Spleen (tissue), 11 donors: ENCODE results near the gene ALG11. TPM values are rescaled to one million over a fixed set of nuclear protein-coding genes. Genes with fewer than 3 reads are reported as not detected.

Experiments
- DNase-seq: peaks from one replicate; pipeline ENCODE4 v3.0.0-alpha.2; 2020
- H3K27ac ChIP-seq, 8 donors: fragments of 200-600 bp; sonication (generic) in 7 of 8; 1 replicate in 4 of 8; 2 replicates in 4 of 8; pipeline versions ENCODE4 v1.5.0 to v1.8.0; 2016 to 2021; ENCODE audit warnings: inconsistent platforms in 4 of 8, mild to moderate bottlenecking in 4 of 8, moderate library complexity in 1 of 8
- H3K27me3 ChIP-seq, 7 donors: fragments of 200-600 bp; sonication (generic) in 6 of 7; replicated peaks in 1 of 7; 1 replicate in 4 of 7; 2 replicates in 3 of 7; pipeline versions ENCODE4 v1.5.0 to v1.8.0; 2016 to 2021; ENCODE audit warnings: inconsistent platforms in 3 of 7, mild to moderate bottlenecking in 1 of 7
- H3K36me3 ChIP-seq, 6 donors: fragments of 200-600 bp; sonication (generic) in 5 of 6; 1 replicate in 4 of 6; 2 replicates in 2 of 6; pipeline versions ENCODE4 v1.5.0 to v1.8.0; 2016 to 2021; ENCODE audit warnings: inconsistent platforms in 2 of 6
- H3K4me1 ChIP-seq, 6 donors: fragments of 200-600 bp; sonication (generic) in 5 of 6; 1 replicate in 3 of 6; 2 replicates in 3 of 6; pipeline versions ENCODE4 v1.5.0 to v1.8.0; 2016 to 2021; ENCODE audit warnings: inconsistent platforms in 3 of 6
- H3K4me3 ChIP-seq, 8 donors: fragments of 200-600 bp; sonication (generic) in 7 of 8; 1 replicate in 4 of 8; 2 replicates in 4 of 8; pipeline versions ENCODE4 v1.5.0 to v1.8.0; 2016 to 2021; ENCODE audit warnings: inconsistent platforms in 4 of 8, mild to moderate bottlenecking in 4 of 8, moderate library complexity in 2 of 8
- H3K9me3 ChIP-seq, 8 donors: fragments of 200-600 bp; sonication (generic) in 7 of 8; 1 replicate in 4 of 8; 2 replicates in 4 of 8; pipeline versions ENCODE4 v1.5.0 to v1.8.0; 2016 to 2021; ENCODE audit warnings: inconsistent platforms in 4 of 8
- POLR2A ChIP-seq, 3 donors: fragments of 450-650 bp; IDR thresholded peaks; one replicate each; pipeline ENCODE4 v1.5.1; 2017; ENCODE audit warnings: antibody characterized with exemption in 3 of 3, mild to moderate bottlenecking in 1 of 3
- POLR2AphosphoS5 ChIP-seq, 3 donors: sonication (generic); formaldehyde crosslinking; IDR thresholded peaks; one replicate each; pipeline ENCODE4 v1.5.1; 2017; ENCODE audit warnings: antibody characterized with exemption in 3 of 3
- WGBS, 5 donors: extraction: QIAGEN DNeasy Blood & Tissue Kit in 3 of 5; methylation state at CpG; one replicate each; pipeline versions ENCODE4 v1.1.5 to v1.1.7; 2013 to 2018; 5-methylcytosine and 5-hydroxymethylcytosine counted together
- intact Hi-C: fragments of 100-400 bp; cut with DNase I; formaldehyde crosslinking; loops from one replicate; pipeline ENCODE4 v1.15.0; 2023; ENCODE audit warnings: low total_unique reads
- polyA plus RNA-seq, 3 donors: library from polyadenylated mRNA; stranded (reverse); fragments of 200-250 nt; gene quantifications; one replicate each; pipeline ENCODE4 v1.2.1, GENCODE V29; 2013
- total RNA-seq, 7 donors: library from RNA; depleted of rRNA in 3 of 7; stranded (reverse); fragments of >200 nt in 3 of 7; fragmentation: NEBNext Ultra II Directional in 4 of 7; extraction: Animal tissue kit (Norgen Biotek cat#: 25700) in 4 of 7; gene quantifications; one replicate each; pipeline versions ENCODE4 v1.1.0 to v1.2.1, GENCODE V29; 2016 to 2021
- TF ChIP-seq, protein P1 (sequence below), 11 experiments: fragments of 200-600 bp in 7 of 11; fragments of 450-650 bp in 4 of 11; sonication (generic) in 4 of 11; IDR thresholded peaks in 8 of 11; conservative IDR thresholded peaks in 3 of 11; 1 replicate in 7 of 11; 2 replicates in 4 of 11; pipeline versions ENCODE4 v1.4.0 to v1.8.0; 2016 to 2021; ENCODE audit warnings: antibody characterized with exemption in 11 of 11, inconsistent platforms in 4 of 11, mild to moderate bottlenecking in 1 of 11
- donor health status: healthy with polysubstance abuse.
- donor health status: DM: no; HTN: no; CAD: no; lungs with moderate emphysema.
- donor health status: DM: no; HTN: no; CAD: no.
- donor health status: Bipolar disorder and iron deficiency.
- donor health status: healthy.
- donor health status: DM: no; HTN: no; CAD: no.
- donor health status: DM: yes; HTN: yes; CAD: no.

Gene ALG11
- total and polyA plus RNA-seq, 10 donors, result 3.0 to 32.2 (median 27.6) TPM

DNA sequence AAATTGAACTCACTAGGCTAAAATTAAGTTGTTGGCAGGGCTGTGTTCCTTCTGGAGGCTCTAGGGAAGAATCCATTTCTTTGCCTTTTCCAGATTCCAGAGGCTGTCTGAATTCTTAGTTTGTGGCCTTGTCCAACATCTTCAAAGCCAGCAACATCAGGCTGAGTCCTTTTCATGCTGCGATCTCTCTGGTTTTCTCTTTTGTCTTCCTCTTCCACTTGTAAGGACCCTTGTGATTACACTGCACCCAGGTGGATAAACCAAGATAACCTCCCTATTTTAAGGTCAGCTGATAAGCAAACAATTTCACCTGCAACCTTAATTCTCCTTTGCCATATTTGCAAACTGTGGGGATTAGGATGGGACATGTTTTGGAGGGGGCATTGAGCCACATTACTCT lies 23.8 kb downstream of the ALG11 start:
- H3K27ac ChIP-seq, result no peak overlapping the region
- no peaks in the 10 kb centered on the region for H3K4me1 ChIP-seq
- DNase-seq, result no peak
- no peaks in the 10 kb centered on the region for H3K27me3 ChIP-seq
- H3K4me3 ChIP-seq, result no peak overlapping the region
- no peaks in the 10 kb centered on the region for H3K36me3 ChIP-seq
- peaks cover 0 to under 1% (median 0%) of the 10 kb centered on the region in 8 donors for H3K9me3 ChIP-seq
- TF ChIP-seq POLR2A (IDR thresholded peaks at IDR 0.05) (no peak), POLR2AphosphoS5 (IDR thresholded peaks at IDR 0.05) (no peak)
- TF ChIP-seq, protein P1, sequence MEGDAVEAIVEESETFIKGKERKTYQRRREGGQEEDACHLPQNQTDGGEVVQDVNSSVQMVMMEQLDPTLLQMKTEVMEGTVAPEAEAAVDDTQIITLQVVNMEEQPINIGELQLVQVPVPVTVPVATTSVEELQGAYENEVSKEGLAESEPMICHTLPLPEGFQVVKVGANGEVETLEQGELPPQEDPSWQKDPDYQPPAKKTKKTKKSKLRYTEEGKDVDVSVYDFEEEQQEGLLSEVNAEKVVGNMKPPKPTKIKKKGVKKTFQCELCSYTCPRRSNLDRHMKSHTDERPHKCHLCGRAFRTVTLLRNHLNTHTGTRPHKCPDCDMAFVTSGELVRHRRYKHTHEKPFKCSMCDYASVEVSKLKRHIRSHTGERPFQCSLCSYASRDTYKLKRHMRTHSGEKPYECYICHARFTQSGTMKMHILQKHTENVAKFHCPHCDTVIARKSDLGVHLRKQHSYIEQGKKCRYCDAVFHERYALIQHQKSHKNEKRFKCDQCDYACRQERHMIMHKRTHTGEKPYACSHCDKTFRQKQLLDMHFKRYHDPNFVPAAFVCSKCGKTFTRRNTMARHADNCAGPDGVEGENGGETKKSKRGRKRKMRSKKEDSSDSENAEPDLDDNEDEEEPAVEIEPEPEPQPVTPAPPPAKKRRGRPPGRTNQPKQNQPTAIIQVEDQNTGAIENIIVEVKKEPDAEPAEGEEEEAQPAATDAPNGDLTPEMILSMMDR (IDR thresholded peaks at IDR 0.05 in 8 of 11, conservative IDR thresholded peaks at IDR 0.05 in 3 of 11), result no peak
- WGBS, 5 donors, result 87 to 97% (median 94%) methylated on average over 1 of the region's 1 CpG
- intact Hi-C loops, result no loop called here

DNA sequence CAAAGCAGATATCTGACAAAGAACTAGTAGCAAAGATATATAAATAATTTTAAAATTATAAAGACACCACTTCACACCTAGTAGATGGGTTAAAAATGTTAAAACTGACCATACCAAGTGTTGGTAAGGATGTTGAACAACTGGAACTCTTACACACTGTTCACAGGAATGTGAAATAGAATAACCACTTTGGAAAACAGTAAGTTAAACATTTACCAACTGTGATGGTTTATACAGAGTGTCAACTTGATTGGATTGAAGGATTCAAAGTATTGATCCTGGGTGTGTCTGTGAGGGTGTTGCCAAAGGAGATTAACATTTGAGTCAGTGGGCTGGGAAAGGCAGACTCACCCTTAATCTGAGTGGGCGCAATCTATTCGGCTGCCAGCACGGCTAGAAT lies 31.5 kb downstream of the ALG11 start:
- WGBS, 5 donors, result 74 to 100% (median 98%) methylated on average over 3 of the region's 3 CpGs
- DNase-seq, result no peak
- intact Hi-C loops, result no loop called here

DNA sequence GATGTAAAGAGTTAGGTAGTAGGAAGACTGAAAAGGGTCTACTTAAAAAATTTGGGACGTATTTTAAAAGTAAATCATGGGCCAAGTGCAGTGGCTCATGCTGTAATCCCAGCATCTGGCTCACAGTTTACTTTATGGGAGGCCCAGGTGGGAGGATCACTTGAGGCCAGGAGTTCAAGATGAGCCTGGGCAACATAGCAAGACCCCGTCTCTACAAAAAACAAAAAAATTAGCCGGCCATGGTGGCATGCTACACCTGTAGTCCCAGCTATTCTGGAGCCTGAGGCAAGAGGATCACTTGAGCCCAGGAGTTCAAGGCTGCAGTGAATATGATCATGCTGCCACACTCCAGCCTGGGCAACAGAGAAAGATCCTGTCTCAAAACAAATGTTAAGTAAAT lies 35.3 kb downstream of the ALG11 start:
- H3K27ac ChIP-seq, result no peak overlapping the region
- intact Hi-C loops, result no loop called here
- H3K27me3 ChIP-seq, result no peaks in the 10 kb centered on the region
- H3K9me3 ChIP-seq, result peaks cover 0 to 7% (median under 1%) of the 10 kb centered on the region in 8 donors
- no peak for DNase-seq
- H3K4me1 ChIP-seq, result no peaks in the 10 kb centered on the region
- no peaks in the 10 kb centered on the region for H3K36me3 ChIP-seq
- H3K4me3 ChIP-seq, result no peak overlapping the region
- TF ChIP-seq POLR2AphosphoS5 (IDR thresholded peaks at IDR 0.05) (no peak), POLR2A (IDR thresholded peaks at IDR 0.05) (no peak)
- TF ChIP-seq, protein P1 (IDR thresholded peaks at IDR 0.05 in 8 of 11, conservative IDR thresholded peaks at IDR 0.05 in 3 of 11), result no peak
- WGBS, 5 donors, result 92 to 100% (median 97%) methylated on average over 3 of the region's 3 CpGs

More for the DNA sequence above, 31.5 kb downstream of the ALG11 start:
- H3K4me1 ChIP-seq, result no peaks in the 10 kb centered on the region
- no peak overlapping the region for H3K4me3 ChIP-seq
- H3K9me3 ChIP-seq, result peaks cover 0 to 17% (median 12%) of the 10 kb centered on the region in 8 donors
- H3K27me3 ChIP-seq, result no peaks in the 10 kb centered on the region
- TF ChIP-seq POLR2A (IDR thresholded peaks at IDR 0.05) (no peak), POLR2AphosphoS5 (IDR thresholded peaks at IDR 0.05) (no peak)
- TF ChIP-seq, protein P1 (IDR thresholded peaks at IDR 0.05 in 8 of 11, conservative IDR thresholded peaks at IDR 0.05 in 3 of 11), result no peak
- H3K27ac ChIP-seq, result no peak overlapping the region
- H3K36me3 ChIP-seq, result no peaks in the 10 kb centered on the region

DNA sequence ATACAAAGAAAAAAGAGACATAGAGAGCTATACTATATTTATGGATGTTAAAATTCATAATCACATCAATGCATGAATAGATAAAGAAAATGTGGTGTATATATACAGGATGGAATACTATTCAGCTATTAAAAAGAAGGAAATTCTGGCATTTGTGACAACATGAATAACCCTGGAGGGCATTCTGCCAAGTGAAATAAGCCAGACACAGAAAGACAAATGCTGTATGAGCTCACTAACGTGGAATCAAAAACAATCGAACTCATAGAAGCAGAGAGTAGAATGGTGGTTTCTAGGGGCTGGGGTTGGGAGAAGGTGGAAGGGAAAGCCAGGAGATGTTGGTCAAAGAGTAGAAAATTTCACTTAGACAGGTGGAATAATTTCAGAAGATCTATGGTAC lies 36.3 kb downstream of the ALG11 start:
- H3K4me1 ChIP-seq, result no peaks in the 10 kb centered on the region
- H3K27ac ChIP-seq, result no peak overlapping the region
- no peaks in the 10 kb centered on the region for H3K27me3 ChIP-seq
- intact Hi-C loops, result no loop called here
- DNase-seq, result no peak
- no peaks in the 10 kb centered on the region for H3K36me3 ChIP-seq
- WGBS, 5 donors, result 89 to 94% (median 92%) methylated on average over 2 of the region's 2 CpGs
- H3K4me3 ChIP-seq, result no peak overlapping the region
- H3K9me3 ChIP-seq, result peaks cover 0 to 7% (median 0%) of the 10 kb centered on the region in 8 donors
- TF ChIP-seq POLR2A (IDR thresholded peaks at IDR 0.05), result no peak

DNA sequence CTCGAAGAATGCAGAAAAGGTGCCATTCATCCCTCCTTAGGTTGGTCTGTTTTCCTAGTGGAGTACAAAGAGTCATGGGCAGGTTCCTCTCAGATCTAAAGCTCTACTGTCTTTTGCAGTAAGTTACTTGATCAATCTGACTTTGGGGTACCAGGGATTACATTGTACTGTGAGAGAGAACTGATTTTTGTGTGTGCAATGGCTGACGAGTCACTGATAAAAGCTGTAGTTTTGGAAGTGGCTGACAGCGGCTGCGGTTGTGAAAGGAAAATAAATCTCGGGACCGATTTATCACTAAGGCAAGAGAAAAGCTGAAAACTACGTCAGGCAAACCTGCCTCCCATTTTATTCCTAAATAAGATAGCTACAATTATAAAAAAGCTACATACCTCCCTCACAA lies 39.2 kb downstream of the ALG11 start:
- peaks cover 0 to 10% (median 2%) of the 10 kb centered on the region in 8 donors for H3K9me3 ChIP-seq
- no peaks in the 10 kb centered on the region for H3K36me3 ChIP-seq
- H3K27ac ChIP-seq, result no peak overlapping the region
- DNase-seq, result no peak
- WGBS, 5 donors, result 73 to 90% (median 83%) methylated on average over 7 of the region's 7 CpGs
- TF ChIP-seq POLR2A (IDR thresholded peaks at IDR 0.05) (no peak), POLR2AphosphoS5 (IDR thresholded peaks at IDR 0.05) (no peak)
- TF ChIP-seq, protein P1 (IDR thresholded peaks at IDR 0.05 in 8 of 11, conservative IDR thresholded peaks at IDR 0.05 in 3 of 11), result no peak
- no peak overlapping the region for H3K4me3 ChIP-seq
- intact Hi-C loops, result no loop called here
- no peaks in the 10 kb centered on the region for H3K4me1 ChIP-seq
- H3K27me3 ChIP-seq, result no peaks in the 10 kb centered on the region
